HG03571 (cell line): ENCODE measurements around the gene BARHL1.

Experiments used
- ATAC-seq: cut with Tn5 transposase; IDR thresholded peaks from one replicate; pipeline ENCODE4 v1.9.1; 2021; ENCODE audit not compliant: unreplicated experiment

BARHL1 gene

GRCh38 chr9:132582276-132582785, at the start of gene BARHL1:
Gene BARHL1, plus strand, starts transcription at chr9:132582606. Its CDS starts 192 bp downstream, at chr9:132582798.
- ATAC-seq = no peak

- no peak for ATAC-seq
These were observed 47.6 kb upstream of the BARHL1 start for GRCh38 chr9:132534832-132535231.

GRCh38 chr9:132536124-132536523, 46.3 kb upstream of the BARHL1 start:
- no peak for ATAC-seq

- ATAC-seq = no peak
These were observed 45.1 kb upstream of the BARHL1 start for GRCh38 chr9:132537352-132537751.

GRCh38 chr9:132538071-132538470, 44.3 kb upstream of the BARHL1 start:
- ATAC-seq = no peak

GRCh38 chr9:132539096-132539495, 43.3 kb upstream of the BARHL1 start:
- ATAC-seq = no peak

- no peak for ATAC-seq
These were observed 41.4 kb upstream of the BARHL1 start for GRCh38 chr9:132541051-132541450.

GRCh38 chr9:132541870-132542830, 40.3 kb upstream of the BARHL1 start:
- no peak for ATAC-seq

GRCh38 chr9:132543251-132543650, 39.2 kb upstream of the BARHL1 start:
- no peak for ATAC-seq

GRCh38 chr9:132543960-132544359, 38.4 kb upstream of the BARHL1 start:
- no peak for ATAC-seq

GRCh38 chr9:132545578-132545977, 36.8 kb upstream of the BARHL1 start:
- ATAC-seq = no peak

- ATAC-seq = no peak
These were observed 36.0 kb upstream of the BARHL1 start for GRCh38 chr9:132546148-132547051.

- ATAC-seq = no peak
These were observed 35.4 kb upstream of the BARHL1 start for GRCh38 chr9:132547052-132547431.

GRCh38 chr9:132547436-132547835, 35.0 kb upstream of the BARHL1 start:
- ATAC-seq = no peak

- ATAC-seq = no peak
These were observed 34.3 kb upstream of the BARHL1 start for GRCh38 chr9:132547976-132548730.

- ATAC-seq = no peak
These were observed 33.4 kb upstream of the BARHL1 start for GRCh38 chr9:132548751-132549640.

GRCh38 chr9:132551556-132551955, 30.9 kb upstream of the BARHL1 start:
- ATAC-seq = no peak

- ATAC-seq = no peak
These were observed 30.4 kb upstream of the BARHL1 start for GRCh38 chr9:132552041-132552440.

- ATAC-seq = no peak
These were observed 27.7 kb upstream of the BARHL1 start for GRCh38 chr9:132554755-132555154.

GRCh38 chr9:132555528-132555927, 26.9 kb upstream of the BARHL1 start:
- no peak for ATAC-seq
